Right lobe of liver (tissue), 6 donors: ENCODE data around the gene SQSTM1. TPM values are rescaled to one million over a fixed set of nuclear protein-coding genes. Genes with fewer than 3 reads are reported as not detected.

Experiments used
- ATAC-seq, 4 donors: fragments of 200-7000 bp; cut with Tn5 transposase; one replicate each; pipeline ENCODE4 v1.9.1; 2020; ENCODE audit warnings: mild to moderate bottlenecking in 4 of 4, moderate library complexity in 4 of 4
- DNase-seq, 3 donors: peaks; one replicate each; pipeline ENCODE4 v3.0.0-alpha.2; 2020
- H3K27ac ChIP-seq, 3 donors: fragments of 200-600 bp; one replicate each; pipeline ENCODE4 v1.8.0; 2022
- H3K27me3 ChIP-seq, 2 donors: fragments of 200-600 bp; one replicate each; pipeline ENCODE4 v1.8.0; 2022
- H3K36me3 ChIP-seq, 4 donors: fragments of 200-600 bp; sonication (generic) in 1 of 4; one replicate each; pipeline versions ENCODE4 v1.5.1 to v1.8.0; 2017 to 2022; ENCODE audit warnings: control low read depth in 1 of 4
- H3K4me1 ChIP-seq, 4 donors: fragments of 200-600 bp; sonication (generic) in 1 of 4; one replicate each; pipeline versions ENCODE4 v1.5.1 to v1.8.0; 2017 to 2022; ENCODE audit warnings: control low read depth in 1 of 4
- H3K4me3 ChIP-seq, 3 donors: fragments of 200-600 bp; one replicate each; pipeline ENCODE4 v1.8.0; 2022
- H3K9me3 ChIP-seq, 4 donors: fragments of 200-600 bp; sonication (generic) in 1 of 4; one replicate each; pipeline versions ENCODE4 v1.5.1 to v1.8.0; 2017 to 2022; ENCODE audit warnings: control low read depth in 1 of 4
- CTCF ChIP-seq, 4 donors: fragments of 200-600 bp in 3 of 4; fragments of 450-650 bp in 1 of 4; IDR thresholded peaks; one replicate each; pipeline versions ENCODE4 v1.5.1 to v1.8.0; 2016 to 2022; ENCODE audit warnings: antibody characterized with exemption in 4 of 4, mild to moderate bottlenecking in 2 of 4
- POLR2A ChIP-seq: fragments of 450-650 bp; IDR thresholded peaks from one replicate; pipeline ENCODE4 v1.6.1; 2017; ENCODE audit warnings: antibody characterized with exemption, mild to moderate bottlenecking
- WGBS: methylation state at CpG from one replicate; pipeline ENCODE4 v1.1.6; 2018; ENCODE audit warnings: low coverage, low lambda C conversion rate; ENCODE audit not compliant: insufficient coverage; ENCODE audit errors: missing lambda C conversion rate; 5-methylcytosine and 5-hydroxymethylcytosine counted together
- intact Hi-C, 2 donors: fragments of 100-400 bp; cut with DNase I; formaldehyde crosslinking; loops; one replicate each; pipeline versions ENCODE4 v1.11.2 to v1.14.1; 2022
- total RNA-seq, 6 experiments: library from RNA; depleted of rRNA in 2 of 6; stranded (reverse); fragments of >200 nt in 2 of 6; fragmentation: NEBNext Ultra II Directional in 3 of 6; extraction: Animal tissue kit (Norgen Biotek cat#: 25700) in 3 of 6; gene quantifications; one replicate each; pipeline versions ENCODE4 v1.1.0 to v1.2.4, GENCODE V29; 2016 to 2023
- donor health status: DM: no; HTN: yes; CAD: no.
- donor health status: DM: no; HTN: no; CAD: no.
- donor health status: DM: no; HTN: no; CAD: no.
- donor health status: DM: no; HTN: yes; CAD: no.
- donor health status: DM: no; HTN: yes; CAD: no.

Gene SQSTM1
- total RNA-seq, 6 experiments from 2014 or later: 195 to 1,174 (median 649) TPM

- H3K27ac ChIP-seq: no peak overlapping the region
- DNase-seq (no peak), ATAC-seq (no peak)
- no peak for TF ChIP-seq CTCF (IDR thresholded peaks at IDR 0.05)
- peaks cover 0 to 62% (median 16%) of the 10 kb centered on the region in 4 donors for H3K36me3 ChIP-seq
- no peaks in the 10 kb centered on the region for H3K27me3 ChIP-seq
- no peaks in the 10 kb centered on the region for H3K4me1 ChIP-seq
- 88% methylated on average over 5 of the region's 16 CpGs for WGBS
- intact Hi-C loops: no loop called here
- no peak overlapping the region for H3K4me3 ChIP-seq
- H3K9me3 ChIP-seq: no peaks in the 10 kb centered on the region
Observed at GRCh38 chr5:179875741-179876609, 55.3 kb downstream of the SQSTM1 start.

GRCh38 chr5:179876610-179876952, 55.9 kb downstream of the SQSTM1 start:
- DNase-seq: no peak
- ATAC-seq: peak in 2 of 4 donors; percentile 14 to 29
- Histone ChIP-seq H3K36me3 (peaks cover 0 to 58% (median 16%) of the 10 kb centered on the region in 4 donors), H3K27ac (no peak overlapping the region), H3K4me1 (no peaks in the 10 kb centered on the region), H3K9me3 (no peaks in the 10 kb centered on the region), H3K4me3 (no peak overlapping the region), H3K27me3 (no peaks in the 10 kb centered on the region)
- intact Hi-C loops: no loop called here
- WGBS: 84% methylated on average over 3 of the region's 3 CpGs
- no peak for TF ChIP-seq POLR2A
- no peak for TF ChIP-seq CTCF (IDR thresholded peaks at IDR 0.05)

- ATAC-seq: peak in 1 of 4 donors; percentile 7
- H3K9me3 ChIP-seq: peaks cover 0 to 6% (median 0%) of the 10 kb centered on the region in 4 donors
- TF ChIP-seq POLR2A (no peak), CTCF (IDR thresholded peaks at IDR 0.05) (no peak)
- 100% methylated on average over 2 of the region's 26 CpGs for WGBS
- no peak for DNase-seq
- no peaks in the 10 kb centered on the region for H3K27me3 ChIP-seq
- no peak overlapping the region for H3K27ac ChIP-seq
- peaks cover 0 to 46% (median 12%) of the 10 kb centered on the region in 4 donors for H3K36me3 ChIP-seq
- intact Hi-C loops: no loop called here
- H3K4me3 ChIP-seq: no peak overlapping the region
- H3K4me1 ChIP-seq: no peaks in the 10 kb centered on the region
Observed at GRCh38 chr5:179878222-179879002, 57.7 kb downstream of the SQSTM1 start.

- no peaks in the 10 kb centered on the region for H3K4me1 ChIP-seq
- WGBS: no CpG with 5 or more reads among the region's 31 CpGs
- DNase-seq: no peak
- H3K4me3 ChIP-seq: no peak overlapping the region
- intact Hi-C loops: no loop called here
- H3K27ac ChIP-seq: no peak overlapping the region
- H3K27me3 ChIP-seq: no peaks in the 10 kb centered on the region
- H3K9me3 ChIP-seq: peaks cover 0 to 6% (median 0%) of the 10 kb centered on the region in 4 donors
- peaks cover 0 to 46% (median 11%) of the 10 kb centered on the region in 4 donors for H3K36me3 ChIP-seq
- ATAC-seq: peak in 2 of 4 donors; percentile 12 to 13
- no peak for TF ChIP-seq POLR2A
- no peak for TF ChIP-seq CTCF (IDR thresholded peaks at IDR 0.05)
Observed at GRCh38 chr5:179879003-179879689, 58.4 kb downstream of the SQSTM1 start.
